ENCODE data around the gene PBX1. TPM values are rescaled to one million over a fixed set of nuclear protein-coding genes. Genes with fewer than 3 reads are reported as not detected.

PBX1 gene
- total RNA-seq, 1 donor from 2014 or later: 257 TPM

DNA sequence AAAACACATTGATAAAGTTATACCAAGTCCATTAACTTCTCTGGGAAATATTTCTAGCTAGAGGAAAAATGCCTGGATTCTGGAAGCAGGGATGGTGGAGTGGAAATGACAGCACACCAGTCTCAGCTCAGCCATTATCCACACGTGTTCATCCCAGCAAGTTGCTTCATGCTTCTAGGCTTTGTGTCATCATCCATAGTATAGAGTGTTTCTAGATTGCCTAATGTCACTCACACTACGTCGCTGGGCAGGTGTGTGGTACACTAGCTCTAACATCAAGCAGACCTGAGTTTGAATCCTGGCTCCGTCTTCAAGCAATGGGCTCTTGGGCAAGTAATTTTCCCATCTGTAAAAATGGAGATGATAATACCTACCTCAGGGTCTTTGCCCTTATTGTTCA lies 326.3 kb downstream of the PBX1 start:
- Mint-ChIP-seq H3K27ac (no peak overlapping the region), H3K27me3 (no peaks in the 10 kb centered on the region), H3K4me3 (no peak overlapping the region), H3K4me1 (ENCODE audit: unreplicated experiment) (no peaks in the 10 kb centered on the region), H3K36me3 (peaks cover 10% of the 10 kb centered on the region), H3K9me3 (peaks cover 7% of the 10 kb centered on the region)
- DNase-seq (ENCODE audit: extremely low spot score, unreplicated experiment): no peak
- TF ChIP-seq CTCF (conservative IDR thresholded peaks at IDR 0.05): no peak

DNA sequence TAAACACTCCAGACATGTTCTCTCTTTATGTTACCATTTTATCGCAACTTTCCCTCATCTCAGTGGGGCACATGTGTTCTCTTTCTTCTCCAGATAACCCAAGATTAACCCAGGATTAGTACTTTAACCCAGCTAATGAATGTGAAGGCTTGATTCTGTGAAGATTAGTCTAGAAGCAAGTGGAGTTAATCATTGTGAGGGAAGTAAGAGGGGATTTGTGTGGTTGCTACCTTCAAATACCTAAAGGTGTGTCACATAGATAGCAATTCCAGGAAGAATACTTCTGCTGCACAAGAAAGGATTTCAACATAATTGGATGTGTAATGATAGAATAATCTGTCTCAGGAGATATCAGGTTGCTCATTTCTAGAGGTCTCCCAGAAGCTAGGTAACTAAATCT lies 327.1 kb downstream of the PBX1 start:
- Mint-ChIP-seq H3K36me3 (peaks cover 10% of the 10 kb centered on the region), H3K9me3 (peaks cover 7% of the 10 kb centered on the region), H3K4me3 (no peak overlapping the region), H3K4me1 (ENCODE audit: unreplicated experiment) (no peaks in the 10 kb centered on the region), H3K27ac (no peak overlapping the region), H3K27me3 (no peaks in the 10 kb centered on the region)
- DNase-seq (ENCODE audit: extremely low spot score, unreplicated experiment): no peak
- no peak for TF ChIP-seq CTCF (conservative IDR thresholded peaks at IDR 0.05)

DNA sequence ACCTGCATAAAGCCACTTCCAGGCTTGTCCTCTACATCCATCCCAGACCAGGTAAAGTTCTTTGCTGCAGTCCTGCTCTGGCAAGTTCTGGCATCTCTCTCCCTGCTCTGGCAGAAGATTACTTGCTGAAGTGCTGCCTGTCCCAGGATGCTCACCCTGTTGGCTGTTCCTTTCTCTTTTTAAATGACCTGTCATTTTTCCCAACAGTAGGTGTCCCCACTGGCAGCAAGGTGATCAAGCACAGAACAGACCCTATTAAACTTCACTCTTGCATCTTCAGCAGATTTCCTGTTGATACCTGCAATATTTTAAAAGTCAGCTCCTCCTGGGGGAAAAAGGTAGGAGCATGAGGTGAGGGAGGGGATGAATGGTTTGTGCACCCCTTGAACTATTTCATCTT lies 332.6 kb downstream of the PBX1 start:
- Mint-ChIP-seq H3K27me3 (no peaks in the 10 kb centered on the region), H3K36me3 (no peaks in the 10 kb centered on the region), H3K27ac (no peak overlapping the region), H3K4me3 (no peak overlapping the region), H3K4me1 (ENCODE audit: unreplicated experiment) (no peaks in the 10 kb centered on the region), H3K9me3 (peaks cover 8% of the 10 kb centered on the region)
- no peak for DNase-seq (ENCODE audit: extremely low spot score, unreplicated experiment)
- TF ChIP-seq CTCF (conservative IDR thresholded peaks at IDR 0.05): no peak

DNA sequence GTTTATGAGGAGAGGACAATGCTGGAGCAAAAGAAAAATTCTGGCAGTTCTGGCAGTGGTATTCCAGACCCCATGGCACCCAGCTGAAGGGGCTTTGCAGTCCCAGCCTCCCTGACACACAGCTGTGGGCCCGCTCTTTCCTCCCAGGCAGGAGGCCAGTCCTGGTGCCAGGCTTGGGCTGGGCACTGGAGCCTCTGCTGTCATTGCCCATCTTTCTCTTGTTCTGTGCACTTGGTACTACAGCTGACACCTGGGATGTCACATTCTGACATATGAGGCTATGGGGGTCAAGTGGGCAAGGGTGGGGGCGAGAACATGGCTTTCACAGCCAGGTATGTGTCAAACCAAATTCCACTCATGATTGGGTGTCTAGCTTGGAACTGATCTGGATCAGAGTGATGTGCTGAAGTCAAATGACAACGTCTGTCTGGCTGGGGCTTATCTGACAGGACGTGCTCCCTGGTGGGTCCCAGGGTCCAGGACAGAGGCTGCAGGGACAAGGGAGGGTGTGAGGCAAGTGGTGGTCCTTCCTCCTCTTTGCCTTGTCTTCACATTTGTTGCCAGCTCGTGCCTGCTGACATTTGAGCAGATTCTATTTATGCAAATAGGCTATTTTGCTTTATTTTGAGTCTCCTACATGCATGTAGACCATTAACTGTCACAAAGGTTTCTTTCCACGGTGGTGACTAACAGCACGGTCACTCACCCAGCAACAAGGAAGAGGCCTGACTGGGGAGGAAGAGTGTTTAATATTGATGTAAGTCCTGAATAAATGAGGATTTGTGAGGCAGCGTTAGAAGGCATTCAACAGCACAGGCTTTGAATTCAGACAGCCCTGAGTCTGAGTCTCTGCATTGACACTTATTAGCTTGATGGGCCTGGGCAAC lies 336.3 kb downstream of the PBX1 start:
- H3K27me3 Mint-ChIP-seq: no peaks in the 10 kb centered on the region
- H3K4me1 Mint-ChIP-seq (ENCODE audit: unreplicated experiment): no peaks in the 10 kb centered on the region
- TF ChIP-seq CTCF (conservative IDR thresholded peaks at IDR 0.05): no peak
- H3K4me3 Mint-ChIP-seq: no peak overlapping the region
- DNase-seq (ENCODE audit: extremely low spot score, unreplicated experiment): no peak
- peaks cover 5% of the 10 kb centered on the region for H3K9me3 Mint-ChIP-seq
- H3K36me3 Mint-ChIP-seq: no peaks in the 10 kb centered on the region
- H3K27ac Mint-ChIP-seq: no peak overlapping the region

GRCh38 chr1:164901031-164901430 lies 342.0 kb downstream of the PBX1 start:
- Mint-ChIP-seq H3K9me3 (peaks cover under 1% of the 10 kb centered on the region), H3K27me3 (no peaks in the 10 kb centered on the region), H3K4me1 (ENCODE audit: unreplicated experiment) (no peaks in the 10 kb centered on the region), H3K27ac (no peak overlapping the region), H3K4me3 (no peak overlapping the region), H3K36me3 (no peaks in the 10 kb centered on the region)
- no peak for DNase-seq (ENCODE audit: extremely low spot score, unreplicated experiment)
- TF ChIP-seq CTCF (conservative IDR thresholded peaks at IDR 0.05): no peak
